ENCODE data around the gene UNC13B.
"Not testable (repeated sequence)": the region's sequence is repeated elsewhere in the genome, so short reads cannot be mapped to it uniquely, and the experiment has no call there.

The UNC13B gene

GRCh38 chr9:35161713-35162604, at the start of gene UNC13B:
UNC13B (plus strand) TSS chr9:35162009; CDS start chr9:35162284, 275 bp downstream.
- DNase-seq (ENCODE audit: low read depth): peak; percentile 95

GRCh38 chr9:35112257-35113020, 49.4 kb upstream of the UNC13B start:
- DNase-seq (ENCODE audit: low read depth): peak; percentile 68

- peak; percentile 96 for DNase-seq (ENCODE audit: low read depth)
Observed at GRCh38 chr9:35114113-35114839, 47.5 kb upstream of the UNC13B start.

GRCh38 chr9:35114840-35115628, 46.8 kb upstream of the UNC13B start:
- peak; percentile 62 for DNase-seq (ENCODE audit: low read depth)

- peak; percentile 95 for DNase-seq (ENCODE audit: low read depth)
Observed at GRCh38 chr9:35115680-35116538, 45.9 kb upstream of the UNC13B start, which contains the start of gene ATOSB. ATOSB (minus strand) TSS chr9:35115862; CDS start chr9:35108274, 7,588 bp downstream.

- no peak for DNase-seq (ENCODE audit: low read depth)
Observed at GRCh38 chr9:35116539-35116897, 45.3 kb upstream of the UNC13B start.

- peak; percentile 95 for DNase-seq (ENCODE audit: low read depth)
Observed at GRCh38 chr9:35116898-35117551, 44.8 kb upstream of the UNC13B start.

GRCh38 chr9:35134920-35135319, 26.9 kb upstream of the UNC13B start:
- DNase-seq (ENCODE audit: low read depth): no peak

GRCh38 chr9:35135988-35136387, 25.8 kb upstream of the UNC13B start:
- DNase-seq (ENCODE audit: low read depth): no peak

- no peak for DNase-seq (ENCODE audit: low read depth)
Observed at GRCh38 chr9:35136866-35137265, 24.9 kb upstream of the UNC13B start.

GRCh38 chr9:35140093-35140492, 21.7 kb upstream of the UNC13B start:
- no peak for DNase-seq (ENCODE audit: low read depth)

- no peak for DNase-seq (ENCODE audit: low read depth)
Observed at GRCh38 chr9:35142037-35142436, 19.8 kb upstream of the UNC13B start.

GRCh38 chr9:35147941-35148563, 13.8 kb upstream of the UNC13B start:
- not testable (repeated sequence) for DNase-seq (ENCODE audit: low read depth)

- no peak for DNase-seq (ENCODE audit: low read depth)
Observed at GRCh38 chr9:35152926-35153325, 8.9 kb upstream of the UNC13B start.

- no peak for DNase-seq (ENCODE audit: low read depth)
Observed at GRCh38 chr9:35156781-35157180, 5.0 kb upstream of the UNC13B start.

- DNase-seq (ENCODE audit: low read depth): not testable (repeated sequence)
Observed at GRCh38 chr9:35157836-35158235, 4.0 kb upstream of the UNC13B start.

- DNase-seq (ENCODE audit: low read depth): no peak
Observed at GRCh38 chr9:35158501-35159280, 3.1 kb upstream of the UNC13B start.

GRCh38 chr9:35162605-35163315, 951 bp downstream of the UNC13B start:
- peak; percentile 7 for DNase-seq (ENCODE audit: low read depth)

Measured in fibroblast of gingiva (primary cell).